ENCODE results near the gene KIAA0513. TPM values are rescaled to one million over a fixed set of nuclear protein-coding genes. Genes with fewer than 3 reads are reported as not detected.

KIAA0513 gene
- total RNA-seq, 1 experiment from 2014 or later, result 7.8 TPM

- ChIA-PET CTCF (interaction anchor here (0.7 kb wide), 1 partner anchor 20 kb away, joined by 3 read pairs; the partner anchor contains the start of gene KIAA0513), POLR2A (no interaction called here)
- Mint-ChIP-seq H3K4me3 (no peak overlapping the region), H3K27ac (peak overlapping the region; percentile 6; the same call in 1 of the 2 replicates), H3K4me1 (peaks cover 35% of the 10 kb centered on the region), H3K36me3 (no peaks in the 10 kb centered on the region; the same call in 1 of the 2 replicates), H3K9me3 (no peaks in the 10 kb centered on the region), H3K27me3 (ENCODE audit: low read depth) (no peaks in the 10 kb centered on the region)
- TF ChIP-seq IRF1 (CRISPR knock-in tag; IDR thresholded peaks at IDR 0.05) (no peak), ZNF396 (CRISPR knock-in tag; IDR thresholded peaks at IDR 0.05; ENCODE audit: borderline replicate concordance) (no peak), ZBTB21 (CRISPR knock-in tag; IDR thresholded peaks at IDR 0.05; ENCODE audit: borderline replicate concordance) (no peak), GABPB1 (CRISPR knock-in tag; IDR thresholded peaks at IDR 0.05) (no peak), OVOL2 (CRISPR knock-in tag; IDR thresholded peaks at IDR 0.05; ENCODE audit: borderline replicate concordance) (no peak), ZNF138 (CRISPR knock-in tag; conservative IDR thresholded peaks at IDR 0.05) (no peak), GTF2I (CRISPR knock-in tag; conservative IDR thresholded peaks at IDR 0.05) (no peak), ETV6 (CRISPR knock-in tag; IDR thresholded peaks at IDR 0.05) (no peak), NFYB (CRISPR knock-in tag; conservative IDR thresholded peaks at IDR 0.05; ENCODE audit: low read depth) (no peak), ATF6 (CRISPR knock-in tag; IDR thresholded peaks at IDR 0.05) (no peak), GRHL2 (CRISPR knock-in tag; IDR thresholded peaks at IDR 0.05; ENCODE audit: insufficient replicate concordance, severe bottlenecking) (no peak), FOXJ3 (CRISPR knock-in tag; IDR thresholded peaks at IDR 0.05; ENCODE audit: borderline replicate concordance) (no peak), EMX1 (CRISPR knock-in tag; IDR thresholded peaks at IDR 0.05) (no peak), ZSCAN18 (CRISPR knock-in tag; IDR thresholded peaks at IDR 0.05) (no peak), SMAD4 (CRISPR knock-in tag; IDR thresholded peaks at IDR 0.05) (no peak), PREB (CRISPR knock-in tag; IDR thresholded peaks at IDR 0.05; ENCODE audit: borderline replicate concordance) (no peak)
- ATAC-seq (no peak), DNase-seq (ENCODE audit: low spot score) (no peak)
Measured at GRCh38 chr16:85007496-85008214, 19.9 kb upstream of the KIAA0513 start.

GRCh38 chr16:85008271-85008670, 19.3 kb upstream of the KIAA0513 start:
- Mint-ChIP-seq H3K4me3 (no peak overlapping the region), H3K27ac (no peak overlapping the region), H3K36me3 (no peaks in the 10 kb centered on the region; the same call in 1 of the 2 replicates), H3K27me3 (ENCODE audit: low read depth) (no peaks in the 10 kb centered on the region), H3K4me1 (peaks cover 29% of the 10 kb centered on the region), H3K9me3 (no peaks in the 10 kb centered on the region)
- ChIA-PET POLR2A (no interaction called here), CTCF (interaction anchor here (0.7 kb wide), 1 partner anchor 19 kb away, joined by 3 read pairs; the partner anchor contains the start of gene KIAA0513)
- DNase-seq (ENCODE audit: low spot score), result no peak
- no peak for ATAC-seq
- no peak for TF ChIP-seq ZNF121 (CRISPR knock-in tag; IDR thresholded peaks at IDR 0.05)
- no peak for TF ChIP-seq ZNF281 (CRISPR knock-in tag; IDR thresholded peaks at IDR 0.05)
- no peak for TF ChIP-seq SMAD4 (CRISPR knock-in tag; IDR thresholded peaks at IDR 0.05)
- no peak for TF ChIP-seq CTCF (IDR thresholded peaks at IDR 0.05)
- TF ChIP-seq GRHL2 (CRISPR knock-in tag; IDR thresholded peaks at IDR 0.05; ENCODE audit: insufficient replicate concordance, severe bottlenecking), result no peak
- no peak for TF ChIP-seq ATF2 (CRISPR knock-in tag; IDR thresholded peaks at IDR 0.05; ENCODE audit: borderline replicate concordance, low read depth)
- no peak for TF ChIP-seq MLX (CRISPR knock-in tag; IDR thresholded peaks at IDR 0.05)

Measured in WTC11 (cell line).